Liver (tissue), 9 donors: Measurements from ENCODE around the gene UROC1. TPM values are rescaled to one million over a fixed set of nuclear protein-coding genes. Genes with fewer than 3 reads are reported as not detected.

ENCODE experiments used
- DNase-seq: peaks from one replicate; pipeline ENCODE4 v3.0.0-alpha.2; 2017; ENCODE audit warnings: low spot score
- H3K27ac ChIP-seq, 2 donors: one replicate each; pipeline ENCODE4 v1.7.0; 2013; ENCODE audit warnings: inconsistent platforms in 2 of 2, low read length in 2 of 2, control low read depth in 1 of 2, low read depth in 1 of 2, mild to moderate bottlenecking in 1 of 2
- H3K27me3 ChIP-seq, 4 donors: one replicate each; pipeline versions ENCODE4 v1.6.1 to v1.7.0; 2013; ENCODE audit warnings: low read length in 3 of 4, inconsistent platforms in 1 of 4, mild to moderate bottlenecking in 1 of 4, moderate library complexity in 1 of 4; ENCODE audit not compliant: control insufficient read depth in 4 of 4, insufficient read depth in 4 of 4
- H3K36me3 ChIP-seq, 4 donors: one replicate each; pipeline versions ENCODE4 v1.6.1 to v1.7.0; 2013; ENCODE audit warnings: low read length in 3 of 4, mild to moderate bottlenecking in 3 of 4, low read depth in 1 of 4, moderate library complexity in 1 of 4; ENCODE audit not compliant: control insufficient read depth in 4 of 4, insufficient read depth in 3 of 4
- H3K4me1 ChIP-seq, 4 donors: one replicate each; pipeline versions ENCODE4 v1.6.1 to v1.7.0; 2013; ENCODE audit warnings: low read length in 3 of 4, mild to moderate bottlenecking in 3 of 4, moderate library complexity in 1 of 4; ENCODE audit not compliant: control insufficient read depth in 4 of 4, insufficient read depth in 4 of 4
- H3K4me3 ChIP-seq, 3 donors: one replicate each; pipeline versions ENCODE4 v1.6.1 to v1.7.0; 2013; ENCODE audit warnings: low read length in 3 of 3, control low read depth in 1 of 3, low read depth in 1 of 3, mild to moderate bottlenecking in 1 of 3
- H3K9ac ChIP-seq, 2 donors: one replicate each; pipeline ENCODE4 v1.7.0; 2013; ENCODE audit warnings: low read length in 2 of 2, mild to moderate bottlenecking in 2 of 2, moderate library complexity in 2 of 2, control low read depth in 1 of 2, low read depth in 1 of 2
- H3K9me3 ChIP-seq, 4 donors: one replicate each; pipeline versions ENCODE4 v1.6.1 to v1.7.0; 2013; ENCODE audit warnings: low read length in 3 of 4; ENCODE audit not compliant: control insufficient read depth in 4 of 4
- ATF3 ChIP-seq: IDR thresholded peaks from 2 replicates; pipeline ENCODE4 v1.6.1; 2016; ENCODE audit warnings: antibody characterized with exemption
- EGR1 ChIP-seq, 2 donors: IDR thresholded peaks; 2 replicates each; pipeline ENCODE4 v1.6.1; 2016 to 2018; ENCODE audit warnings: antibody characterized with exemption in 2 of 2, low read depth in 2 of 2
- FOXA1 ChIP-seq: IDR thresholded peaks from 2 replicates; pipeline ENCODE4 v1.6.1; 2016; ENCODE audit warnings: antibody characterized with exemption
- FOXA2 ChIP-seq: IDR thresholded peaks from 2 replicates; pipeline ENCODE4 v1.6.1; 2016; ENCODE audit warnings: antibody characterized with exemption
- GABPA ChIP-seq, 2 donors: IDR thresholded peaks in 1 of 2; conservative IDR thresholded peaks in 1 of 2; 2 replicates each; pipeline ENCODE4 v1.6.1; 2016; ENCODE audit warnings: antibody characterized with exemption in 2 of 2, mild to moderate bottlenecking in 1 of 2, moderate library complexity in 1 of 2
- HNF4G ChIP-seq: IDR thresholded peaks from 2 replicates; pipeline ENCODE4 v1.6.1; 2016; ENCODE audit warnings: antibody characterized with exemption
- JUND ChIP-seq, 2 donors: IDR thresholded peaks; 2 replicates each; pipeline ENCODE4 v1.6.1; 2016; ENCODE audit warnings: antibody characterized with exemption in 2 of 2
- NR2F2 ChIP-seq: IDR thresholded peaks from 2 replicates; pipeline ENCODE4 v1.6.1; 2016; ENCODE audit warnings: antibody characterized with exemption
- RAD21 ChIP-seq, 2 donors: IDR thresholded peaks; 2 replicates each; pipeline ENCODE4 v1.6.1; 2016; ENCODE audit warnings: antibody characterized with exemption in 2 of 2, mild to moderate bottlenecking in 2 of 2
- RXRA ChIP-seq, 2 donors: IDR thresholded peaks; 2 replicates each; pipeline ENCODE4 v1.6.1; 2017 to 2018; ENCODE audit warnings: antibody characterized with exemption in 2 of 2, mild to moderate bottlenecking in 1 of 2
- SP1 ChIP-seq: IDR thresholded peaks from 2 replicates; pipeline ENCODE4 v1.6.1; 2018; ENCODE audit warnings: antibody characterized with exemption, mild to moderate bottlenecking
- TAF1 ChIP-seq: conservative IDR thresholded peaks from 2 replicates; pipeline ENCODE4 v1.6.1; 2016; ENCODE audit warnings: antibody characterized with exemption, mild to moderate bottlenecking
- YY1 ChIP-seq: IDR thresholded peaks from 2 replicates; pipeline ENCODE4 v1.6.1; 2016; ENCODE audit warnings: antibody characterized with exemption, mild to moderate bottlenecking
- WGBS: extraction: QIAGEN DNeasy Blood & Tissue Kit; methylation state at CpG from one replicate; pipeline ENCODE4 v1.1.7; 2013; 5-methylcytosine and 5-hydroxymethylcytosine counted together
- polyA plus RNA-seq, 2 donors: library from polyadenylated mRNA; stranded (reverse) in 1 of 2; unstranded in 1 of 2; fragments of 200-250 nt in 1 of 2; fragments of >200 nt in 1 of 2; fragmentation: Nextera tagmentation in 1 of 2; extraction: Ambion mirVana in 1 of 2; gene quantifications; one replicate each; pipeline versions ENCODE4 v1.2.1 to v1.2.3, GENCODE V29; 2013 to 2015
- total RNA-seq, 2 donors: library from RNA; depleted of rRNA; stranded (reverse); fragments of >200 nt; gene quantifications; one replicate each; pipeline ENCODE4 v1.2.3, GENCODE V29; 2014
- TF ChIP-seq, protein P1 (sequence below): fragments of 150-350 bp; IDR thresholded peaks from 2 replicates; pipeline ENCODE4 v1.5.1; 2017; ENCODE audit warnings: improper control_type of control experiment, low read depth, low read length; ENCODE audit not compliant: missing input control
- TF ChIP-seq, protein P2 (sequence below): IDR thresholded peaks from 2 replicates; pipeline ENCODE4 v1.6.1; 2016; ENCODE audit warnings: antibody characterized with exemption
- TF ChIP-seq, protein P3 (sequence below): IDR thresholded peaks from 2 replicates; pipeline ENCODE4 v1.6.1; 2016; ENCODE audit warnings: antibody characterized with exemption
- TF ChIP-seq, protein P4 (sequence below): IDR thresholded peaks from 2 replicates; pipeline ENCODE4 v1.6.1; 2016; ENCODE audit warnings: antibody characterized with exemption, mild to moderate bottlenecking
- donor health status: healthy.
- donor health status: healthy.
- donor health status: healthy.
- donor health status: healthy.
- donor health status: healthy.

Gene UROC1
- total and polyA plus RNA-seq, 4 donors, result 5.9 to 28.4 (median 18.2) TPM

- Histone ChIP-seq H3K4me1 (no peaks in the 10 kb centered on the region), H3K4me3 (no peak overlapping the region), H3K27me3 (no peaks in the 10 kb centered on the region), H3K9ac (no peak overlapping the region), H3K9me3 (no peaks in the 10 kb centered on the region), H3K27ac (no peak overlapping the region), H3K36me3 (no peaks in the 10 kb centered on the region)
- DNase-seq, result no peak
- TF ChIP-seq, protein P1, sequence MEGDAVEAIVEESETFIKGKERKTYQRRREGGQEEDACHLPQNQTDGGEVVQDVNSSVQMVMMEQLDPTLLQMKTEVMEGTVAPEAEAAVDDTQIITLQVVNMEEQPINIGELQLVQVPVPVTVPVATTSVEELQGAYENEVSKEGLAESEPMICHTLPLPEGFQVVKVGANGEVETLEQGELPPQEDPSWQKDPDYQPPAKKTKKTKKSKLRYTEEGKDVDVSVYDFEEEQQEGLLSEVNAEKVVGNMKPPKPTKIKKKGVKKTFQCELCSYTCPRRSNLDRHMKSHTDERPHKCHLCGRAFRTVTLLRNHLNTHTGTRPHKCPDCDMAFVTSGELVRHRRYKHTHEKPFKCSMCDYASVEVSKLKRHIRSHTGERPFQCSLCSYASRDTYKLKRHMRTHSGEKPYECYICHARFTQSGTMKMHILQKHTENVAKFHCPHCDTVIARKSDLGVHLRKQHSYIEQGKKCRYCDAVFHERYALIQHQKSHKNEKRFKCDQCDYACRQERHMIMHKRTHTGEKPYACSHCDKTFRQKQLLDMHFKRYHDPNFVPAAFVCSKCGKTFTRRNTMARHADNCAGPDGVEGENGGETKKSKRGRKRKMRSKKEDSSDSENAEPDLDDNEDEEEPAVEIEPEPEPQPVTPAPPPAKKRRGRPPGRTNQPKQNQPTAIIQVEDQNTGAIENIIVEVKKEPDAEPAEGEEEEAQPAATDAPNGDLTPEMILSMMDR, result no peak
- TF ChIP-seq RXRA (IDR thresholded peaks at IDR 0.05) (no peak), TAF1 (no peak), YY1 (no peak), RAD21 (IDR thresholded peaks at IDR 0.05) (no peak), EGR1 (IDR thresholded peaks at IDR 0.05; ENCODE audit: low read depth in 2 of 2) (no peak), HNF4G (no peak), FOXA1 (no peak), JUND (IDR thresholded peaks at IDR 0.05) (no peak), SP1 (no peak)
- TF ChIP-seq, protein P2, sequence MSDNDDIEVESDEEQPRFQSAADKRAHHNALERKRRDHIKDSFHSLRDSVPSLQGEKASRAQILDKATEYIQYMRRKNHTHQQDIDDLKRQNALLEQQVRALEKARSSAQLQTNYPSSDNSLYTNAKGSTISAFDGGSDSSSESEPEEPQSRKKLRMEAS, result no peak
- WGBS, result 67% methylated on average over 2 of the region's 2 CpGs
These were observed 45.2 kb upstream of the UROC1 start for GRCh38 chr3:126562737-126563276.

GRCh38 chr3:126558336-126559071 lies 40.9 kb upstream of the UROC1 start, which contains the start of gene C3orf22:
Gene C3orf22 (minus strand): TSS chr3:126558932. CDS start chr3:126553390, 5,542 bp downstream.
- 83% methylated on average over 9 of the region's 9 CpGs for WGBS
- no peaks in the 10 kb centered on the region for H3K27me3 ChIP-seq
- H3K4me1 ChIP-seq, result no peaks in the 10 kb centered on the region
- H3K36me3 ChIP-seq, result no peaks in the 10 kb centered on the region
- no peak within 1 kb of the TSS for H3K27ac ChIP-seq
- no peak within 1 kb of the TSS for H3K4me3 ChIP-seq
- no peaks in the 10 kb centered on the region for H3K9me3 ChIP-seq
- no peak for DNase-seq
- H3K9ac ChIP-seq, result no peak within 1 kb of the TSS
- TF ChIP-seq YY1, result no peak
- TF ChIP-seq GABPA (IDR thresholded peaks at IDR 0.05 in 1 of 2, conservative IDR thresholded peaks at IDR 0.05 in 1 of 2), result no peak
- no peak for TF ChIP-seq FOXA2
- no peak for TF ChIP-seq FOXA1
- no peak for TF ChIP-seq TAF1
- no peak for TF ChIP-seq HNF4G
- TF ChIP-seq, protein P3, sequence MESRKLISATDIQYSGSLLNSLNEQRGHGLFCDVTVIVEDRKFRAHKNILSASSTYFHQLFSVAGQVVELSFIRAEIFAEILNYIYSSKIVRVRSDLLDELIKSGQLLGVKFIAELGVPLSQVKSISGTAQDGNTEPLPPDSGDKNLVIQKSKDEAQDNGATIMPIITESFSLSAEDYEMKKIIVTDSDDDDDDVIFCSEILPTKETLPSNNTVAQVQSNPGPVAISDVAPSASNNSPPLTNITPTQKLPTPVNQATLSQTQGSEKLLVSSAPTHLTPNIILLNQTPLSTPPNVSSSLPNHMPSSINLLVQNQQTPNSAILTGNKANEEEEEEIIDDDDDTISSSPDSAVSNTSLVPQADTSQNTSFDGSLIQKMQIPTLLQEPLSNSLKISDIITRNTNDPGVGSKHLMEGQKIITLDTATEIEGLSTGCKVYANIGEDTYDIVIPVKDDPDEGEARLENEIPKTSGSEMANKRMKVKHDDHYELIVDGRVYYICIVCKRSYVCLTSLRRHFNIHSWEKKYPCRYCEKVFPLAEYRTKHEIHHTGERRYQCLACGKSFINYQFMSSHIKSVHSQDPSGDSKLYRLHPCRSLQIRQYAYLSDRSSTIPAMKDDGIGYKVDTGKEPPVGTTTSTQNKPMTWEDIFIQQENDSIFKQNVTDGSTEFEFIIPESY, result no peak
- TF ChIP-seq EGR1 (IDR thresholded peaks at IDR 0.05; ENCODE audit: low read depth in 2 of 2), result no peak
- TF ChIP-seq JUND (IDR thresholded peaks at IDR 0.05), result no peak
- TF ChIP-seq, protein P4, sequence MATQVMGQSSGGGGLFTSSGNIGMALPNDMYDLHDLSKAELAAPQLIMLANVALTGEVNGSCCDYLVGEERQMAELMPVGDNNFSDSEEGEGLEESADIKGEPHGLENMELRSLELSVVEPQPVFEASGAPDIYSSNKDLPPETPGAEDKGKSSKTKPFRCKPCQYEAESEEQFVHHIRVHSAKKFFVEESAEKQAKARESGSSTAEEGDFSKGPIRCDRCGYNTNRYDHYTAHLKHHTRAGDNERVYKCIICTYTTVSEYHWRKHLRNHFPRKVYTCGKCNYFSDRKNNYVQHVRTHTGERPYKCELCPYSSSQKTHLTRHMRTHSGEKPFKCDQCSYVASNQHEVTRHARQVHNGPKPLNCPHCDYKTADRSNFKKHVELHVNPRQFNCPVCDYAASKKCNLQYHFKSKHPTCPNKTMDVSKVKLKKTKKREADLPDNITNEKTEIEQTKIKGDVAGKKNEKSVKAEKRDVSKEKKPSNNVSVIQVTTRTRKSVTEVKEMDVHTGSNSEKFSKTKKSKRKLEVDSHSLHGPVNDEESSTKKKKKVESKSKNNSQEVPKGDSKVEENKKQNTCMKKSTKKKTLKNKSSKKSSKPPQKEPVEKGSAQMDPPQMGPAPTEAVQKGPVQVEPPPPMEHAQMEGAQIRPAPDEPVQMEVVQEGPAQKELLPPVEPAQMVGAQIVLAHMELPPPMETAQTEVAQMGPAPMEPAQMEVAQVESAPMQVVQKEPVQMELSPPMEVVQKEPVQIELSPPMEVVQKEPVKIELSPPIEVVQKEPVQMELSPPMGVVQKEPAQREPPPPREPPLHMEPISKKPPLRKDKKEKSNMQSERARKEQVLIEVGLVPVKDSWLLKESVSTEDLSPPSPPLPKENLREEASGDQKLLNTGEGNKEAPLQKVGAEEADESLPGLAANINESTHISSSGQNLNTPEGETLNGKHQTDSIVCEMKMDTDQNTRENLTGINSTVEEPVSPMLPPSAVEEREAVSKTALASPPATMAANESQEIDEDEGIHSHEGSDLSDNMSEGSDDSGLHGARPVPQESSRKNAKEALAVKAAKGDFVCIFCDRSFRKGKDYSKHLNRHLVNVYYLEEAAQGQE, result no peak
- no peak for TF ChIP-seq NR2F2
- TF ChIP-seq RAD21 (IDR thresholded peaks at IDR 0.05), result no peak
- TF ChIP-seq RXRA (IDR thresholded peaks at IDR 0.05), result no peak
- TF ChIP-seq ATF3, result no peak
- TF ChIP-seq, protein P1, result no peak
